HG02885 (cell line): ENCODE data around the gene ADCYAP1R1.
A peak's percentile ranks its signal among the peaks of the same experiment; 100 is the strongest.
"Not testable (repeated sequence)": the region's sequence is repeated elsewhere in the genome, so short reads cannot be mapped to it uniquely, and the experiment has no call there.

Source experiments
- ATAC-seq: cut with Tn5 transposase; IDR thresholded peaks from one replicate; pipeline ENCODE4 v1.9.1; 2021; ENCODE audit warnings: mild to moderate bottlenecking; ENCODE audit not compliant: unreplicated experiment, poor library complexity

Gene ADCYAP1R1

DNA sequence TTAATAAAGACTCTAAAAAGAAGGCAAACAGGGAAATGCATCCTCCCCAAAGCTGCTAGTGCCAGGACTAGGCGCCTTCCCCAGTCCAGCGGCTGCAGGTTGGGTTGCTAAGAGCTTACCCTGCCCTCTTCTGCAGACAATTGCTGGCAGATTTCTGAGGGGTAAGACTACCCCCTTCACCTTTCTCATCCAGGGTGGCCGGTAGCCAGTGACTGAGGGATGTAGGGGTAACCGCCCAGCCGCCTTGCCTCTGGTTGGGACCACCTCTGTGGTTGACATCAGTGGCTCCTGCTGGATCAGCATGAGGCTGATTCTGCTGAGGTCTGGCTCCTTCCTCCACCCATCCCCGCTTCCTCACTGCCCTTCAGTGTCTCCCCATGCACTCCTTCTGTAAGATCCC is 71.2 kb downstream of the ADCYAP1R1 start:
- no peak for ATAC-seq

DNA sequence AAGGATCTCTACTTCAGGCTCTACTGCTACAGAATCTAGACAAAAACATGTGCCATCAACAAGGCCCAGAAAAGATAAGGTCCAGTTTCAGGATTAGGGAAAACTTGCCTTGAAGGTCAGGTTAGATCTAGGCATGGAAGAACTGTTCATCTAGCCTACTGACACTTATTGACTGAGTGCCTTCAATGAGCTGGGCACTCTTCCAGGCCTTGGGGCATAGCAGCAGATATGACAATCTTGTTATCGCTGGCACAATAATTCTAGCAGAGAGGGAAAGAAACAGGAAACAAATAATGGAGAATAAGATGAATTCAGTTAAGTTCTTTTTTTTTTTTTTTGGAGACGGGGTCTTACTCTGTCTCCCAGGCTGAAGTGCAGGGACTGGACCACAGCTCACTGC is 71.6 kb downstream of the ADCYAP1R1 start:
- no peak for ATAC-seq

DNA sequence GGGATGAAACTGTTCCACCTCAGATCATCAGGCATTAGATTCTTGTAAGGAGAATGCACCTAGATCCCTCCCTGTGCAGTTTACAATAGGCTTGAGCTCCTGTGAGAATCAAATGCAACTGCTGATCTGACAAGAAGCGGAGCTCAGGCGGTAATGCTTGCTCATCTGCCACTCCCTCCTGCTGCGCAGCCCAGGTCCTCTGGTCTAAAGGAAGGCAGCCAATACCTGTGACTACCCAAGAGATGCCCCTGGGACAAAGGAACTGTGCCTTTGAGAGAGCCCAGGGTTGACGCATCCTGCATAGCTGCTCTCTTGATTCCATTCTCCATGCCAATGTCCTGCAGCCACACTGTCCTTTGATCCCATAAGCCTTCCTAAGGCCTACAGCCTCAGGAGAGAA is 73.1 kb downstream of the ADCYAP1R1 start:
- ATAC-seq: no peak

DNA sequence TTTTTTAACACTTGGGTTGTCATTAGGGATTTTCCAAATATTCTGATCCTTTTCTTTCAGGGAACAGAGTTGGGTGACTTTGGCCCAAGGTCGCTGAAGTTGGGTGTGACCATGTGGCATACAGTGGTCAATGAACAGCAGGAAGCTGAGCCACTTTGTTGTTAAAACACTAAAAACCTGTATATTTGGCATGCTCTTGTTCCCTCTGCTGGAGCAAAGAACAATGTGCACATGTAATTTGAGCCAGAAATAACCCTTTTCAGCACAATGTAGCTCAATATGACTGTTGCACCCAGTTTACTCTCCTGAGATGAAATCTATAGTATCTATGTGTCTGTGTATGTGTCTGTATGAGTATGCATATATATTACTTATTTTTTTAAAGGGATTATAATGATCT is 74.9 kb downstream of the ADCYAP1R1 start:
- ATAC-seq: no peak

DNA sequence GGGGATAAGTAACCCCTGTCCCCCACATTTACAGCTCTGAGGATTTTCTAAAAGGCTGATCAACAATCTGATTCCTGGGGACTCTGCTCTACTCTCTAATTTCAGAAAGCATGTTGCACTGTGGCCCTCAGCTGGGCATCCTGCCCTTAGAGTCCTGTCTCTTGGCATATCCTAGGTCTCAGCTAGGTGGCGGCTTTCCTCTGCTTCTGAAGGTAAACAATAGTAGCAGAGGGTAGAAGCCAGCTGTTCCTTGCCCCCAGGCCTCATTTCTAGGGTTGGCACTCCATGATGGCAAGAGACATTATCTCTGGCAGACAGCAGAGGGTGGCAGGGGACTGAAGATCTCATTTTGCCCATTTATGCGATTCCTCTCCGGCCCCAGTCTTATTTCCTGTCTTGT is 77.0 kb downstream of the ADCYAP1R1 start:
- ATAC-seq: no peak

DNA sequence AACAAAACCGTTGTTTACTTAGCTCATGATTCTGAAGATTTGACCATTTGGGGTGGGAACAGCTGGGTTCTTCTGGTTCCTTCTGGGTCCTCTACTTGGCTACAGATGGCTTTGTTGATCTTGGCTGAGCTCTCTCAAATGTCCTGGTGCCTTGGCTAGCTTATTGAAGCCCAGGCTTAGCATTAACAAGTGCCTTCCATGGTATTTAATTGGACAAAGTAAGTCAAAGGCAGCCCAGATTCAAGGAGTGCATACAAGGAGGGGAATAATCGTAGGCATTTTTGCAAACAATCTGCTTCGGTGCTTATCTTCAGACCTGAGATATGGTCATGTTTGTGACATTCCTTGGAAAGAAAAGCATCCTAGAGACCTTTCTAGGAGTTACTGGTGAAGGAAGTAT is 81.4 kb downstream of the ADCYAP1R1 start:
- no peak for ATAC-seq

DNA sequence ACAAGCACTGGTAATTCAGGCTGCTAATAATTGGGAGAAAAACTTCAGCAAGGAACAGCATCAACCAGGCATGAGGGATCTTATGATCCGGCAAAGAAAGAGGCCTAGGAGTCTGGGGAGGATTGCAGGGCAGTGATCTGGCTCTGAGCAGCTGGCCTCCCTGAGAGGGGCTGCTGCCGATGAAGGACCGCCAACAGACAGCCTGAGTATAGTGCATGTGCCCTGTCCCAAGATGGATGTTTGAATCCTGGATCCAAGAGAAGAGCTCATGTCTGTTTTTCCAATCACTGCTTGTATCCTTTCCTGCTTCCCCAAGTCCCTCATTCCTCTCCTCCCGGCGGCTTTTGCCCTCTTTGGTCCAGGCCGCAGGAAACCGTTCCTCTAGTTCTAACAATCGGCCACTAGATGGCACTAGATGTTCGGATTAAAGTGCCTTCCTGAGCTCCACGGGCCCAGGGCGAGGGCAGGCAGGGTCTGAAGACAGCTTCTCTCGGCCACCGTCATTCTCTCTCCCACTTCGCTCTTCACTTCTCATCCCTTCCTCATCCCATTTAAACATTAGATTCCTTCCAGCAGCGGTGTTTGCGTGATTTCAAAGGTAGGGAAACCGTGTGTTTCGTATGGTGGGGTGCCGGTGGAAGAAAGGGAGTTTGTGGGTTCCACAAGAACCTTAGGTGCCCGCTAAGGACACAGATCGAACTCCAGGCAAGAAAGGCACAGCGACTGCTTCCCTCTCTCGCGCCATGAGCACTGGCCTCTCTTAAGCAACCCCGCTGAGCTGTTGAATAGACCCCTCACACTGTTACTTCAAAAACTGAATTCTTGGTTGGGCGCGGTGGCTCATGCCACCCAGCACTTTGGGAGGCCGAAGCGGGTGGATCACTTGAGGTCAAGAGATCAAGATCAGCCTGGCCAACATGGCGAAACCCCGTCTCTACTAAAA is 82.4 kb downstream of the ADCYAP1R1 start:
- peak; percentile 91 for ATAC-seq

DNA sequence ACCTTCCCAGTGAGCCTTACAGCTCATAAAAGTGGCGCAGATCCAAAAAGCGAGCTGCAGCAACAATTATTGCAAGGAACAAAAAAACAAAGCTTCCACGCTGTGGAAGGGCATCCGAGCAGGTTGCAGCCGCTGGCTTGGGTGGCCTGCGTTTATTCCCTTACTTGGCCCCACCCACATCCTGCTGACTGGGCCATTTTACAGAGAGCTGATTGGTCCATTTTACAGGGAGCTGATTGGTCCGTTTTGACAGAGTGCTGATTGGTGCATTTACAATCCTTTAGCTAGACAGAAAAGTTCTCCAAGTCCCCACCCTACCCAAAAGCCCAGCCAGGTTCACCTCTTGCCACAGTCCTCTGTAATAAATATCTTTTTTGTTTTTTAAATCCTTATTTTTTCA is 85.1 kb downstream of the ADCYAP1R1 start:
- no peak for ATAC-seq

DNA sequence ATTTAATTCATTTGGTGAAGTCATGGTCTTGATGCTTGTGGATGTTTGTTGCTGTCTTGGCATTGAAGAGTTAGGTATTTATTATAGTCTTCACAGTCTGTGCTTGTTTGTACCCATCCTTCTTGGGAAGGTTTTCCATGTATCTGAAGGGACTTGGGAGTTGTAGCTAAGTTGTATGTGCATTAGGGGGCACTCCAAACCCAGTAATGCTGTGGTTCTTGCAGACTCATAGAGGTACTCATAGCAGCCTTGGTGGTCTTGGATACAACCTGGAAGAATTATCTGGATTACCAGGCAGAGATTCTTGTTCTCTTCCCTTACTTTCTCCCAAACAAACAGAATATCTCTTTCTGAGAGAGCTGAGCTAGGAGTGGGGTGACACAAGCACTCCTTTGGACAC is 93.2 kb downstream of the ADCYAP1R1 start:
- ATAC-seq: no peak

DNA sequence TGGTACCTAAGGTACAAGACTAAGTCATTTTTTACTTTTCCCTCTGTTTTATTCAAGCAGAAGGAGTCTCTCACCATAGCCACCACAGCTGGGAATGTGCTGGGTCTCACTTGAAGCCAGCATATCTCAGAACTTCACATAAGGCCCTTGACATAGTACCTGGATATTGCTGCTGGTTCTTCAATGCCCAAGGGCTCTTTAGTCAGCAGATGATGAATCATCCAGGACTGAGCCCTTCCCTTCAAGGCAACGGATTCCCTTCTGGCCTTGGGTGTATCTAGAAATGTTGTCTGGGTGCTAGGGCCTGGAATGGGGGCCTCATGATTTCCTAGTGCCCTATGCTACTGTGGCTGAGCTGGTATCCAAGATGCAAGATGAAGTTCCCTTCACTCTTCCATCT is 93.9 kb downstream of the ADCYAP1R1 start:
- ATAC-seq: no peak

DNA sequence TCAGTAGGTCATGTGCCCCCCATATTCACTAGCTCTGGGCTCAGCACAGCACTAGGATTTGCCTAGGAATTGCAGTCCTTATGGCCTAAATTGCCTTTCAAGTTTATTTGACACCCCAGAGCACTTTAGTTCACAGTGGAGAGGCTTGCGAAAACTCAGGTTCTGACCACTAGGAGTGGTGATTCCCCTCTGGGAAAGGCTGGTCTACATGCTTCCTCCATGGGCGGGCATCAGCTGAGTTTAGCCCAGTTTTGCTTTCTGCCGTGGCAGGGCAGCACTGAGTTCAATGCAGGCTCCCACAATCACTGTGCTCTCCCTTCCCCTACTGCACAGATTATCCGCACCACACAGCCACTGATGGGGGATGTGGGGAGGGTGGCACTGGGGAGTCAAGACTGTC is 94.4 kb downstream of the ADCYAP1R1 start:
- ATAC-seq: no peak

DNA sequence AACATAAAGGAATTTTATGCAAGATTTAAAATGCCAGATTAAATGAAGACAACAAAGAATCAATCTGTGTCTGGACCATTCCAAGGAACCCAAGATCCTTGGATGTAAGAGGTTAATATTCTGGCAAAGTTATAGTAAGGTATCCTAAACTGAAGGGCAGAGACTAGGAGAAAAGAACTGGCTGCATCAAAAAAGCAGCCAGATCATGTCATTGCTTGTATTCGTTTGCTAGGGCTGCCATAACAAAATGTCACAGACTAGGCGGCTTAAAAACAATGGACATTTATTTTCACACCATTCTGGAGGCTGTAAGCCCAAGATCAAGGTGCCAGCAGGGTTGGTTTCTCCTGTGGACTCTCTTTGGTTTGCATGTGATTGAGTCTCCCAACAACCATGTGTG is 99.7 kb downstream of the ADCYAP1R1 start:
- no peak for ATAC-seq

DNA sequence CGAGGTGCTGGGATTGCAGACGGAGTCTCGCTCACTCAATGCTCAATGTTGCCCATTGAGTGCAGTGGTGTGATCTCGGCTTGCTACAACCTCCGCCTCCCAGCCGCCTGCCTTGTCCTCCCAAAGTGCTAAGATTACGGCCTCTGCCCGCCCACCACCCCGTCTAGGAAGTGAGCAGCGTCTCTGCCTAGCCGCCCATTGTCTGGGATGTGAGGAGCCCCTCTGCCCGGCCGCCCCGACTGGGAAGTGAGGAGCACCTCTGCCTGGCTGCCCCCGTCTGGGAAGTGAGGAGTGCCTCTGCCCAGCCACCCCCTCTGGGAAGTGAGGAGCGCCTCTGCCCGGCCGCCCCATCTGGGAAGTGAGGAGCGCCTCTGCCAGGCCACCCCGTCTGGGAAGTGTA is 101.2 kb downstream of the ADCYAP1R1 start:
- not testable (repeated sequence) for ATAC-seq

DNA sequence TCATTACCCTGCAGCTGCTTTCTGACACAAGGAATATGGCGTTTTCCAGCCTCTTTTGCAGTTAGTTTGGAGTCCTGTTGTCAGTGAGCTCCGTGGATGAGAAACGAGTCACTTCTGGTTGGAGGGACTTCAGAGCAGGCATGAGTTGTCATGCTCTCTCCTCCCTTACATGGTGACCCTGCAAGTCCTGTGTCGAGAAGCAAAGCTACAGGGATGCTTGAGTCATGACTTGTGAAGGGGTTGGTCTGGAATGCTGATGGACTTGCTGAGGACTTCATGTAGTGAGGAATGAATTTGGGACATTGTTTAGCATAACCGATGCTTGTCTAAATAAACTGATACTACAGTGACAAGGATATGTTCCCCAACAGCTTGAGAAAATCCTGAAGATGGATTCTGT is 108.8 kb downstream of the ADCYAP1R1 start:
- ATAC-seq: no peak
